ENCODE data around the gene PTPRN2.

GRCh38 chr7:157952841-157953645, 634.6 kb downstream of the PTPRN2 start:
- TF ChIP-seq ZNF384 (IDR thresholded peaks at IDR 0.05), result no peak
- no peak for TF ChIP-seq PKNOX1 (IDR thresholded peaks at IDR 0.05)
